DND-41 (cell line): ENCODE measurements around the gene GADD45B.

Experiments used
- CTCF ChIP-seq: IDR thresholded peaks from 2 replicates; pipeline ENCODE4 v1.5.1; 2012; ENCODE audit warnings: borderline replicate concordance, low read length, moderate library complexity, mild to moderate bottlenecking; ENCODE audit not compliant: poor library complexity, severe bottlenecking; ENCODE audit errors: extremely low read depth
- EZH2 ChIP-seq: IDR thresholded peaks from 3 replicates; pipeline ENCODE4 v1.6.1; 2012; ENCODE audit warnings: borderline replicate concordance, low read depth, mild to moderate bottlenecking, moderate library complexity, low read length, inconsistent platforms; ENCODE audit not compliant: severe bottlenecking

GRCh38 chr19:2458054-2458453 is 17.9 kb upstream of the GADD45B start:
- TF ChIP-seq CTCF (no peak), EZH2 (no peak)
